Measurements from ENCODE around the gene TRIB2. TPM values are rescaled to one million over a fixed set of nuclear protein-coding genes. Genes with fewer than 3 reads are reported as not detected.

Gene TRIB2
- total RNA-seq, 1 donor from 2014 or later: 60.7 TPM

GRCh38 chr2:12697617-12698016 is 19.1 kb upstream of the TRIB2 start:
- DNase-seq (ENCODE audit: low read depth in 2 of 2): peak in 1 of 2 donors; percentile 24

- no peak for DNase-seq (ENCODE audit: low read depth in 2 of 2)
Measured at GRCh38 chr2:12700989-12701388, 15.7 kb upstream of the TRIB2 start.

GRCh38 chr2:12701786-12702167 is 15.0 kb upstream of the TRIB2 start:
- no peak for DNase-seq (ENCODE audit: low read depth in 2 of 2)

- peak; percentile 72 to 92 for DNase-seq (ENCODE audit: low read depth in 2 of 2)
Measured at GRCh38 chr2:12702168-12703121, 14.3 kb upstream of the TRIB2 start.

- DNase-seq (ENCODE audit: low read depth in 2 of 2): no peak
Measured at GRCh38 chr2:12704378-12704777, 12.4 kb upstream of the TRIB2 start.

- DNase-seq (ENCODE audit: low read depth in 2 of 2): no peak
Measured at GRCh38 chr2:12705230-12705629, 11.5 kb upstream of the TRIB2 start.

GRCh38 chr2:12705742-12706141 is 11.0 kb upstream of the TRIB2 start:
- DNase-seq (ENCODE audit: low read depth in 2 of 2): no peak

GRCh38 chr2:12708508-12709206 is 8.1 kb upstream of the TRIB2 start:
- DNase-seq (ENCODE audit: low read depth in 2 of 2): no peak

GRCh38 chr2:12709207-12709522 is 7.6 kb upstream of the TRIB2 start:
- peak in 1 of 2 donors; percentile 47 for DNase-seq (ENCODE audit: low read depth in 2 of 2)

GRCh38 chr2:12710301-12710700 is 6.4 kb upstream of the TRIB2 start:
- no peak for DNase-seq (ENCODE audit: low read depth in 2 of 2)

GRCh38 chr2:12711339-12711738 is 5.4 kb upstream of the TRIB2 start:
- no peak for DNase-seq (ENCODE audit: low read depth in 2 of 2)

GRCh38 chr2:12712881-12713280 is 3.9 kb upstream of the TRIB2 start:
- DNase-seq (ENCODE audit: low read depth in 2 of 2): no peak

- DNase-seq (ENCODE audit: low read depth in 2 of 2): peak in 1 of 2 donors; percentile 75
Measured at GRCh38 chr2:12714391-12715221, 2.1 kb upstream of the TRIB2 start.

- no peak for DNase-seq (ENCODE audit: low read depth in 2 of 2)
Measured at GRCh38 chr2:12715258-12716031, 1.3 kb upstream of the TRIB2 start.

- DNase-seq (ENCODE audit: low read depth in 2 of 2): peak; percentile 74 to 89
Measured at GRCh38 chr2:12716032-12716281, 779 bp upstream of the TRIB2 start.

- DNase-seq (ENCODE audit: low read depth in 2 of 2): peak in 1 of 2 donors; percentile 57
Measured at GRCh38 chr2:12717191-12718014, 667 bp downstream of the TRIB2 start.

- DNase-seq (ENCODE audit: low read depth in 2 of 2): peak in 1 of 2 donors; percentile 49
Measured at GRCh38 chr2:12718015-12718671, 1.4 kb downstream of the TRIB2 start.

GRCh38 chr2:12718711-12719399 is 2.1 kb downstream of the TRIB2 start:
- no peak for DNase-seq (ENCODE audit: low read depth in 2 of 2)
